Epithelial cell of proximal tubule (primary cell): ENCODE results near the gene C1QTNF6. TPM values are rescaled to one million over a fixed set of nuclear protein-coding genes. Genes with fewer than 3 reads are reported as not detected.

Experiments used
- DNase-seq: peaks from one replicate; pipeline ENCODE4 v3.0.0-alpha.2; 2011; ENCODE audit warnings: low read depth
- H3K4me3 ChIP-seq: 2 replicates; pipeline ENCODE4 v1.5.1; 2011; ENCODE audit warnings: low read depth, mild to moderate bottlenecking, low read length
- total RNA-seq: library from RNA; depleted of rRNA; stranded (reverse); fragments of >200 nt; gene quantifications from 2 replicates; pipeline ENCODE4 v1.2.3, GENCODE V29; 2015
- TF ChIP-seq, protein P1 (sequence below): conservative IDR thresholded peaks from 2 replicates; pipeline ENCODE4 v1.5.1; 2012; ENCODE audit warnings: low read depth, mild to moderate bottlenecking, low read length

The C1QTNF6 gene
- total RNA-seq, 1 donor from 2014 or later = 2.1 TPM

GRCh38 chr22:37226087-37226486 lies 38.0 kb upstream of the C1QTNF6 start:
- TF ChIP-seq, protein P1, sequence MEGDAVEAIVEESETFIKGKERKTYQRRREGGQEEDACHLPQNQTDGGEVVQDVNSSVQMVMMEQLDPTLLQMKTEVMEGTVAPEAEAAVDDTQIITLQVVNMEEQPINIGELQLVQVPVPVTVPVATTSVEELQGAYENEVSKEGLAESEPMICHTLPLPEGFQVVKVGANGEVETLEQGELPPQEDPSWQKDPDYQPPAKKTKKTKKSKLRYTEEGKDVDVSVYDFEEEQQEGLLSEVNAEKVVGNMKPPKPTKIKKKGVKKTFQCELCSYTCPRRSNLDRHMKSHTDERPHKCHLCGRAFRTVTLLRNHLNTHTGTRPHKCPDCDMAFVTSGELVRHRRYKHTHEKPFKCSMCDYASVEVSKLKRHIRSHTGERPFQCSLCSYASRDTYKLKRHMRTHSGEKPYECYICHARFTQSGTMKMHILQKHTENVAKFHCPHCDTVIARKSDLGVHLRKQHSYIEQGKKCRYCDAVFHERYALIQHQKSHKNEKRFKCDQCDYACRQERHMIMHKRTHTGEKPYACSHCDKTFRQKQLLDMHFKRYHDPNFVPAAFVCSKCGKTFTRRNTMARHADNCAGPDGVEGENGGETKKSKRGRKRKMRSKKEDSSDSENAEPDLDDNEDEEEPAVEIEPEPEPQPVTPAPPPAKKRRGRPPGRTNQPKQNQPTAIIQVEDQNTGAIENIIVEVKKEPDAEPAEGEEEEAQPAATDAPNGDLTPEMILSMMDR = no peak
- no peak overlapping the region for H3K4me3 ChIP-seq
- DNase-seq = no peak

GRCh38 chr22:37225481-37225880 lies 37.4 kb upstream of the C1QTNF6 start:
- H3K4me3 ChIP-seq = no peak overlapping the region
- no peak for DNase-seq
- TF ChIP-seq, protein P1 = peak; percentile 21

DNA sequence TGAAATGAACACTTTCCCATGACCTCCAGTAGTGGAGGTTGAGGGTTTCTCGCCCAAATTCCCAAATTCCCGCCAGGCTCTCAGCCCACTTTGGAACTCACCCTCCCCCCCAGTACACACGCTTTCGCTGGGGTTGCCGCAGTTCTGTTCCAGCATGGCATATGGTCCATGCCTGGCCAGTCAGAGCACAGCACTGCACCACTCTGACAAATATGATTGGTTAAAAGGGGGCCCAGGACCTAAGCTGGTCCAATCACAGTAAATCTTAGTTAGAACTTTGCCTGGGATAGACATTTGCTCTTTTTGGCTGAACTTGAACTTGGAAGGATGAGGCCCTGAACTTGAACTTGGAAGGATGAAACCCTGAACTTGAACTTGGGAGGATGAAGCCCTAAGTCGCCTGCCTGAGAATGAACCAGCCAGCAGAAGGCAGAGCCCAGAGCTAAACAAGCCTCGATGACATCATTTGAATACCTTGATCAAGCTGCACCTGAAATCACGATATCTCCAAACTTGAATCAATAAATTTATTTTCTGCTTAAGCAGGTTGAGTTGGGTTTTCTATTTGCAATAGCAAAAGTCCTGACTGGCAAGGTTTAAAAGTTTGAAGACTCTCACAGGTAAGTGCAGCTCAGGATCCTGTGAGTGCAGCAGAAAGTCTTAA lies 36.8 kb upstream of the C1QTNF6 start:
- TF ChIP-seq, protein P1 = no peak
- DNase-seq = no peak
- no peak overlapping the region for H3K4me3 ChIP-seq

DNA sequence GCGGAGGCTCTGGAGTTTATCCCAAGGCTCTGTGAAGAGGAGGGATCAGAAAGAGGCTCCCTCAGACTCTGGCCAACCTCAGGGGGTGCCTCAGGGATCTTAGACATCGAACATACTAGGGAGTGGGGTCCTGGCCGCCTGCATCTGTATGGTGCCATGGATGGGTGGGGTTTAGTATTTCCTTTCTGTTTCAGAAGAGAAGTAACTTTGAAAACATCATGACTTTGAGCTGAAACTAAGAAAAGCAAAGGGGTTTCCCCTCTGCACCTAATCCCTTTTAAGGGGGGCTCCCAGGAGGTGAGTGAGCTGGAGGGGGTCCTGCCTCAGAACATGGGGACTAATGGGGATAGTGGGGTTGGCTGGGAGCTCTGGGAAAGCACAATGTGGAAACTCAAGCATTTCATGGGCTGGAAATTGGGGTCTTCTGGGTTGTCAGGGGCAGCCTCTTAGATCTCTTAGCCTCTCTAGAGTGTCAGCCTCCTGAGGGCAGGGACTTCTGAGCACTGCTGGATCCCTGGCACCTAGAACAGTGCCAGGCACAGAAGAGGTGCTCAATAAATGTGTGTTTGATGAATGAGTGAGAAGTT lies 36.0 kb upstream of the C1QTNF6 start:
- DNase-seq = no peak
- no peak overlapping the region for H3K4me3 ChIP-seq
- TF ChIP-seq, protein P1 = no peak

DNA sequence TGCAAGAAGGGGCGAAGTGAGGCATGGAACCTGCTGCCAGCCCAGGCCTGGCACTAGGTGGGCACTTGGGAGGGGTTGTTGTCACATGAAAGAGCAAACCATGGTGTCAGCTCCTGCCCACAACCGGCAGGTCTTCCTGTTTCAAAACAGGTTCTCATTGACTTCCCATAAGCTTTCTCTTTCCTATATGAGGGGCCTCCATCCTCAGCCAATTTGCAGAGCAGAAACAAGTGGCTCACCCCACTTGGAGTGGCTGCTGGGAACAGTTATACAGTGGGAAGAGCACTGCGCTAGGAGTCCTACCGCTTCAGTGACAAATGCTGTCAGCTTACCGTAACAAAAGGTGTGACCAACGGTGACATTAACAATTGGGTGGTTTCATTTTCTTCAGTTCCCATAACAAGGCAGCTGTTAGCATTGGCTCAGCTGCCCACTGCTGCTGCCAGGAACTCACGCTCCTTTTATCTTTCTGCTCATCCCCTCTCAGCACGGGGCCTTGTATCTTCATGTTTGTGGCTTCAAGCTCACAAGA lies 34.5 kb upstream of the C1QTNF6 start:
- no peak overlapping the region for H3K4me3 ChIP-seq
- TF ChIP-seq, protein P1 = no peak

GRCh38 chr22:37221424-37222333 lies 33.6 kb upstream of the C1QTNF6 start:
- DNase-seq = no peak
- H3K4me3 ChIP-seq = no peak overlapping the region
- TF ChIP-seq, protein P1 = no peak

More for the DNA sequence above, 34.5 kb upstream of the C1QTNF6 start:
- DNase-seq = no peak
